ENCODE results near the gene ANO2. TPM values are rescaled to one million over a fixed set of nuclear protein-coding genes. Genes with fewer than 3 reads are reported as not detected.

The ANO2 gene
- total RNA-seq, 2 experiments from 2014 or later = not detected

- POLR2A ChIA-PET = no interaction called here
- CTCF ChIA-PET = no interaction called here
These were observed 294.8 kb downstream of the ANO2 start for GRCh38 chr12:5650281-5650680.

GRCh38 chr12:5648692-5649359 is 296.2 kb downstream of the ANO2 start:
- CTCF ChIA-PET = no interaction called here
- POLR2A ChIA-PET = no interaction called here

GRCh38 chr12:5643266-5643665 is 301.8 kb downstream of the ANO2 start:
- POLR2A ChIA-PET = no interaction called here
- CTCF ChIA-PET = no interaction called here

- CTCF ChIA-PET = no interaction called here
These were observed 307.4 kb downstream of the ANO2 start for GRCh38 chr12:5637698-5638097.

GRCh38 chr12:5636907-5637306 is 308.2 kb downstream of the ANO2 start:
- CTCF ChIA-PET = no interaction called here
- POLR2A ChIA-PET = no interaction called here

More at GRCh38 chr12:5637698-5638097, 307.4 kb downstream of the ANO2 start:
- POLR2A ChIA-PET = no interaction called here

- ChIA-PET CTCF (no interaction called here), POLR2A (no interaction called here)
These were observed 312.0 kb downstream of the ANO2 start for GRCh38 chr12:5633106-5633505.

GRCh38 chr12:5632453-5632852 is 312.6 kb downstream of the ANO2 start:
- ChIA-PET POLR2A (no interaction called here), CTCF (no interaction called here)

- ChIA-PET CTCF (no interaction called here), POLR2A (no interaction called here)
These were observed 313.6 kb downstream of the ANO2 start for GRCh38 chr12:5631497-5631896.

- CTCF ChIA-PET = no interaction called here
- POLR2A ChIA-PET = no interaction called here
These were observed 314.3 kb downstream of the ANO2 start for GRCh38 chr12:5630726-5631125.

- CTCF ChIA-PET = no interaction called here
- POLR2A ChIA-PET = no interaction called here
These were observed 316.6 kb downstream of the ANO2 start for GRCh38 chr12:5628501-5628900.

- CTCF ChIA-PET = interaction anchor here (0.6 kb wide), 1 partner anchor 150 kb away, joined by 4 read pairs; no protein-coding TSS in a partner anchor
These were observed 317.9 kb downstream of the ANO2 start for GRCh38 chr12:5627053-5627630.

GRCh38 chr12:5626151-5626550 is 318.9 kb downstream of the ANO2 start:
- POLR2A ChIA-PET = no interaction called here
- CTCF ChIA-PET = interaction anchor here (0.6 kb wide), 1 partner anchor 149 kb away, joined by 4 read pairs; no protein-coding TSS in a partner anchor

More at GRCh38 chr12:5627053-5627630, 317.9 kb downstream of the ANO2 start:
- POLR2A ChIA-PET = no interaction called here

- POLR2A ChIA-PET = no interaction called here
- CTCF ChIA-PET = no interaction called here
These were observed 320.4 kb downstream of the ANO2 start for GRCh38 chr12:5624486-5625272.

GRCh38 chr12:5623411-5623810 is 321.6 kb downstream of the ANO2 start:
- CTCF ChIA-PET = no interaction called here
- POLR2A ChIA-PET = no interaction called here

- POLR2A ChIA-PET = no interaction called here
These were observed 322.8 kb downstream of the ANO2 start for GRCh38 chr12:5622280-5622679.

GRCh38 chr12:5621329-5621728 is 323.7 kb downstream of the ANO2 start:
- ChIA-PET CTCF (no interaction called here), POLR2A (no interaction called here)

More at GRCh38 chr12:5622280-5622679, 322.8 kb downstream of the ANO2 start:
- CTCF ChIA-PET = no interaction called here

- POLR2A ChIA-PET = no interaction called here
- CTCF ChIA-PET = no interaction called here
These were observed 324.2 kb downstream of the ANO2 start for GRCh38 chr12:5620896-5621295.

- ChIA-PET POLR2A (no interaction called here), CTCF (no interaction called here)
These were observed 325.4 kb downstream of the ANO2 start for GRCh38 chr12:5619628-5620027.

GRCh38 chr12:5616854-5617253 is 328.2 kb downstream of the ANO2 start:
- CTCF ChIA-PET = no interaction called here
- POLR2A ChIA-PET = no interaction called here

- ChIA-PET CTCF (no interaction called here), POLR2A (no interaction called here)
These were observed 329.3 kb downstream of the ANO2 start for GRCh38 chr12:5615760-5616159.

GRCh38 chr12:5614256-5614655 is 330.8 kb downstream of the ANO2 start:
- ChIA-PET CTCF (no interaction called here), POLR2A (no interaction called here)
